ENCODE data around the gene RHEB. TPM values are rescaled to one million over a fixed set of nuclear protein-coding genes. Genes with fewer than 3 reads are reported as not detected.
A peak's percentile ranks its signal among the peaks of the same experiment; 100 is the strongest.
"Not testable (repeated sequence)": the region's sequence is repeated elsewhere in the genome, so short reads cannot be mapped to it uniquely, and the experiment has no call there.

RHEB gene
- total RNA-seq, 1 donor from 2014 or later, result 119 TPM

DNA sequence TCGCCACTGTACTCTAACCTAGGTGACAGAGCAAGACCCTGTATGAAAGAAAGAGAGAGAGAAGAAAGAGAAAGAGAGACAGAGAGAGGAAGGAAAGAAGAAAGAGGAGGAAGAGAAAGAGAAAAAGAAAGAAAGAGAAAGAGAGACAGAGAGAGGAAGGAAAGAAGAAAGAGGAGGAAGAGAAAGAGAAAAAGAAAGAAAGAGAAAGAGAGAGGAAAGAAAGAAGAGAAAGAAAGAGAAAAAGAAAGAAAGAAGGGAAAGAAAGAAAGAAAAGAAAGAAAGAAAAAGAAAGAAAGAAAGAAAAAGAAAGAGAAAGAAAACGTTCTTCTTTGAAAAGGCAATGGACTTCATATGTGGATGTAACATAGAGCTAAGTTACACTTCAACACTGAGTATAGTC, 16.5 kb upstream of the RHEB start:
- not testable (repeated sequence) for DNase-seq (ENCODE audit: low spot score in 2 of 2); FAIRE-seq

DNA sequence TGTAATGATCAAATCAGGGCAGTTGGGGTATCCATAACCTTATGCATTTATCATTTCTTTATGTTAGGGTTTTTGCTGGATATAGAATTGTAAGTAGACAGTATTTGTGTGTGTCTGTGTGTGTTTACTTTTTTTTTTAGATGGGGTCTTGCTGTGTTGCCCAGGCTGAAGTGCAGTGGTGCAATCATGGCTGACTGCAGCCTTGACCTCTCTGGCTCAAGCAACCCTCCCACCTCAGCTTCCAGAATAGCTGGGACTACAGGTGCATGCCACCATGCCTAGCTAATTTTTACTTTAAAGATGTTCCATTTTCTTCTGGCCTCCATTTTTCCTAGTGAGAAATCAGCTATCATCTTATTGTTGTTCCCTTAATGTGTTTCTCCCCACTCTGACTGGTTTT, 10.1 kb upstream of the RHEB start:
- DNase-seq (ENCODE audit: low spot score in 2 of 2) (no peak), FAIRE-seq (no peak)

DNA sequence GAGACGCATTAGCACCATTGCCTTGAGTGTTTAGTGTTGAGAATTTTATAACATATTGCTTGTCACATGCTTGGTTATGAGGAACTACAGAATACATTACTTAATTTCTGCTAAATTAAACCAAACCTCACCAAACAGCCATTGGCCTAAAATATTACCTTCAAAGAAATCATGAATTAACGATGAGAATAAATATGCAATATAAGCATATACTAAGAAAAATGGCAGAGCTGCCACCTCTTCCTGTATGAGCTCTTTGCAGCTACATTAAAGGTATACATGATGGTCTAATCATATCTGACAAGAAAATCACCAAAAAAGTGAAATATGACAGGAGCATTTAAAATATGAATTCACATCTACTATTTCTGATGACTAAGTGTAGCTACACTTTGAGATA, 5.2 kb upstream of the RHEB start:
- FAIRE-seq, result no peak

DNA sequence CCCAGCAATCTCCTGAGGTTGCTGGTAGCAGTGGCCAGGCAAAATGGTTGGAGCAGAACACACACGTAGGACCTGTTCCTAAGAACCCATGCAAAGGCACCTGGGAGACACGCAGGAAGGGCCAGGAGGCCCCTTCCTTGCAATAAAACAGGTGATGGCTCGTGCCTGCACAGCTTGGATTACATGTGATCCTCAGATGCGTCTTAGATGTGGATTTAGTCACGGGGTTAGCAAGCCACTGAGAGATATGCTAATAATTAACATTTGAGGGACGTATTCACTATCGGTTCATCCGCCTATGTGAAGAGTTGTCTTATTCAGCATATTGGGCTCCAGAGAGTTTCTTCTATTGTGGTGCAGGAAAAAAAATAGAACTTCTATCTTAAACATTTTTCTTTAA, 4.6 kb upstream of the RHEB start:
- no peak for FAIRE-seq

More for the DNA sequence above, 5.2 kb upstream of the RHEB start:
- no peak for DNase-seq (ENCODE audit: low spot score in 2 of 2)

DNA sequence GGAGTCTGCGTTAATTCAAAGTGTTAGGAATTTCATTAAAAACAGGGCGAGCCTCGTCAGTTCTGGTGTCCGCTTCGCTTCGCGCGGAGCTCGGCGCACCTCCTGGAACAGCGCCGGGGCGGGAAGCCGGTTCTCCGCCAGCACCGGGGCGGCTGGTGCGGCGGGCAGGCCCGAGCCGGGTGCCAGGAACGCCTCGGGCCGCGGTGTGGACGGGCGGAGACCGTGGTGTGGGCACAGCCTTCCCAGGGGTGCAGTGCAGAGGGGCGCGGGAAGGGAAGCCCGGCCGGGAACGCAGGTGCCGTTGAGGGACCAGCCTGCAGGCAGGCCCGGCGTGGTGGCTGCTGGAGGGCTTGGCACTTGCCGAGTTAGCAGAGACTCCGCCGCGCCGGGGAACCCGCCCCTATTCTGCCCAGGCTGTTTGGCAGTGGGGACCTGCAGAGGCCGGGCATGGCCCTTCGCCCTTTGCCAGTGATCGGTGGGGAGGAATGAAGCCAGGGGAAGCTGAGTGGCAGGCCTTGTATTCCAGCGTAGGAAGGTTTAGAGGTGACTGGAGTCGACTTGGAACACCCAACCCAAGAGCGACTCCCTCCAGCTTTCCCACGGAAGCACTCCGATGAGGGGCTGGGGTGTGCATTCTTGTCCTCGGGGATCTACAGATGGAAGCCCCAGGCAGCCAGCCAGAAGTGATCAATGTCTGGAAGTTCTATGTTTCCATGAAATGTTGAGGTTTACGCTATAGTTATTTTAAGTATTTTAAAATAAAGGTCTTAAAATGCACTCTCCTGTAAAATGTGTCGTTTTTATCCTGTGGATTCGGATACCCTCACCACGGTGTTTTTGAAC, 945 bp upstream of the RHEB start:
- FAIRE-seq, result no peak

More for the DNA sequence above, 4.6 kb upstream of the RHEB start:
- DNase-seq (ENCODE audit: low spot score in 2 of 2), result no peak

DNA sequence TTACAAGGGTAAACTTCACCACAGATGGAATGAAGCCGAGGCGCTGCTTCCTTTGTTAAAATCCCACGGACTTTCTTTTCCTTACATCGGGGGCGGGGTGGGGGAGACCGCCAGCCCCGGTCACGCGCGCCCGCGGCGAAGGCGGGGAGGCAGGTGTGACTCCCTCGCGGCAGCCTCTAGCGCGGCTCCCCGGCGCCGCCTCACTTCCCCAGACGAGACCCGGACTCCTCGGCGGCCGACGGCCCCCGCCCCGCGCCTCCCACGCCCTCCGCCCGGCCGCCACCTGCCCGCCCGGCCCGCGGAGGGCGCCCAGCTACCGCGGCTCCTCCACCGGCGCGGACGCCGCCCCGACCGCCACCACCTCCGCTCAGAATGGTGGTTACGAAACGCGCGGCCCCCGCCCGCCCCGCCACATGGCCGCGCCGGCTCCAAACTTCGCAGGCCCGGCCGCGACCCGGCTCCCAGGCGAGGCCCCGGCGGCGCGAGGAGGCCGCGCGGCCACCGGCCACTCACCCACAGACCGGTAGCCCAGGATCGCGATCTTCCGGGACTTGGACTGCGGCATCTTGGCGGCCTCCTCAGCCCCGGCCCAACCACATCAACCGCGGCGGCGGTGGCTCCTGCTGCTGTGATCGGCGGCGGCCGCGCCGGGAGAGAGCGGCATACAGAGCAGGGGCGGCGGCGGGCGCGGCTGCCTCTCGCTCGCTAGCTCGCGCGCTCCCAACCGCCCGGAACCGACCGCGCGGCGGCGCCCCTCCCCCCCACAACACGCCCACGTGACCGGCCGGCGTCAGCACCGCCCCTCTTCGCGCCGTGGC, 539 bp downstream of the RHEB start:
- peak; percentile 30 to 50 for DNase-seq (ENCODE audit: low spot score in 2 of 2)
- not testable (repeated sequence) for FAIRE-seq

More for the DNA sequence above, 945 bp upstream of the RHEB start:
- DNase-seq (ENCODE audit: low spot score in 2 of 2), result peak; percentile 26 to 32

DNA sequence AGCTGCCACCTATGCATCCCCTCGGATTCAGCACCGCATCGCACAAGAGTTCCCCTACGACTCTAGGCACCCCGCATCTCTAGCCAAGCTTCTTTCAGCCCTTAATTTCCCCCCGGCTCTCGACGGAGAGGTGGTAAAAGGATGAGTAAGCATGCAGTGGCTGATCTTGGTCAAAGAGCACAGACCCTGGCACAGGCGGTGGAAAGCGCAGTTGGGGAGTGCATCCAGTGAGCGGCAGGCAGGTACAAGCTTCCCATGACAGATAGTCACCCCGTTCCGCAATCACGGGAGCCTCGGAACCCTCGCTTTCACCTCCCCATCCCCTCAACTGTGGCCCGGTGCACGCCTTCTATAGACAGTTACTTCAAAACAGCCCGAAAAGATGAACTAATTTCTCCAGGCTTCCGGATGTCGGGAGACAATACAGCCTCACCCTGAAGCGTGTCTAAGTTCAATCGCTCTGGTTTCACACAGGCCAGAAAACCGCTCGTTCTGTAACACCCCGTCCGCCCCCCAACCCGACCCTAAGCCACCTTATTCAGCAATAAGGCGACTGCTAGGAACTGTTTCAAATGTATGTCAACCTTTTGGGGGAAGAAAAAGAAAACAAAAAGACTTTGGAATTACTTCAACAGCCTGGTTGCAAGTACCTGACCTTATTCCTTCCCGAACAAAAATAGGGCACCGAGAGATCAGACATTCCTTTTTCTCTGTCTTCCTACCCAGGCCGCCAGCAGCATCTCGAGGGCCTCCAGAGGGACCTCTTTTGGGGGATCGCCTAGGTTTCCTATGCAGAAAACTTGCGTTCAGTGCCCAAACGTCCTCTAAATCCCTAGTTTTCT, 1.4 kb downstream of the RHEB start:
- FAIRE-seq, result no peak
- no peak for DNase-seq (ENCODE audit: low spot score in 2 of 2)

DNA sequence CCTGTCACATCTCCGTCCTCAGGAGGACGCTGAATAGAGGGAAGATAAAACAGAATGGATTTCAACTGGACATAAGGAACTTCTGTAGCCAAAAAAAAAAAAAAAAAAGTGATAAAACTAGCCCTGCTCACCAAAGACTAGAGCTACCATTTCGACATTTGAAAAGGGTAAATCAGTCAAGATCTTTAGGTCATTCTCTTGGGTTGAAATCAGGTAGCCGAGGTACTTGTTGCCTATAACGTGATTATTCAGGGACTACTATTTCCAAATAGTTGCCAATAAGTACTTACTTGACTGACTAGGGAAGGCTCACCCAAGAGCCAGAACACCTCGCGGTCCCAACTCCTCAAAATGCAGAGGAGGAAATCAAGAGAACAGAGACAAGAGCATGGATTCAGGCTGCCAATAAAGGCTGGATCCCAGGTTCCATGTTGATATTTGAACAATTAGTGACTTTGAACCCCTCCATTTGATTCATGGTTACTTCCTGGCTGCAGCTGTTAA, 2.0 kb downstream of the RHEB start:
- FAIRE-seq (no peak), DNase-seq (ENCODE audit: low spot score in 2 of 2) (no peak)

DNA sequence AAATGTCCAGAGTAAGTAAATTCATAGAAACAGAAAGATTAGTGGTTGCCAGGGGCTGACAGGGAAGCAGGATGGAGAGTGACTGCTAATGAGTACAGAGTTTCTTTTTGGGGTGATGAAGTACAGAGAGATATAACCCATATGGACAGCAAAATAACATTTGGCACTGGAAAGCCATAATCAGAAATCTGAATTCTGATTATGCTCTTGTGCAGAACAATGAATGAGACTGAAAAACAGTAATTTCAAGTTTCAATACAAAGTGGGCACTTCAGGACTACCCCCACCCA, 4.5 kb downstream of the RHEB start:
- no peak for FAIRE-seq
- DNase-seq (ENCODE audit: low spot score in 2 of 2), result no peak

DNA sequence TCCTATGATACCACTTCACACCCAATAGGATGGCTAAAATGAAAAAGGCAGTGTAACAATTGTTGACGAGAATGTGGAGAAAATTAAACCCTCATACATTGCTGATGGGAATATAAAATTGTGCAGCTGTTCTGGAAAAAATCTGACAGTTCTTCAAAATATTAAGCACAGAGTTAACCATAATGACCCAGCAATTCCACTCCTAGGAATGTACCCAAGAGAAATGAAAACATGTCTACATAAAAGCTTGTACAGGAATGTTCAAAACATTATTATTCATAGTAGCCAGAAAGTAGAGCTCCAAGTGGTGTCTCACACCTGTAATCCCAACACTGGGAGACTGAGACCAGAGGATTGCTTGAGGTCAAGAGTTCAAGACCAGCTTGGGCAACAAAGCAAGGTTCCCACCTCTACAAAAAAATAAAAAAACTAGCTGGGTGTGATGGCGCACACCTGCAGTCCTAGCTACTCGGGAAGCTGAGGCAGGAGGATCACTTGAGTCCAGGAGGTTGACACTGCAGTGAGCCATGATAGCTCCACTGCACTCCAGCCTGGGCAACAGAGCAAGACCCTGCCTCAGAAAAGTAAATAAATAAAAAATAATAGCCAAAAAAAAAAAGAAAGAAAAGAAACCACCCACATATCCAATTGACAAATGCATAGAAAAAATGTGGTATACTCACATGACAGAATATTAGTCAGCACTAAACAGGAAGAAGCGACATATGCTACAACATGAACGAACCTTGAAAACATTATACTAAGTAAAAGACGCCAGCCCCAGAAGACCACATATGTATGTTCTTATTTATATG, 5.0 kb downstream of the RHEB start:
- DNase-seq (ENCODE audit: low spot score in 2 of 2), result no peak
- no peak for FAIRE-seq

DNA sequence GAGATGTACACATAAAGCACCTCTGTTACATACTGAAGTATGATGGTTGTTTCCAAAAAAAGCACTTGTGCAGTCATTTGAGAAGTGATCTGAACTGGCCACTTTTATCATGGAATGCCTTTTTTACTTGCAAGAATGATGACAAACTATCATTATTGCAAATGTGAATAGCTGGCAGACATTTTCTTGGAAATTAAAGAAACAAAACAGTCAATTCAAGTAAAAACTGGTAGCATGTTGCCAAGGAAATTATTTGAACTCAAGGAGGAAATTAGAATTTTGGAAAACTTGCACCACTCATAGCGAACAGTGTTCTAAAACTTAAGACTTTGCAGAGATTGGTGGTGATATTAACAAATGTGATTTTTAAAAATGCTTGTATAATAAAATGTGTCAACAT, 6.6 kb downstream of the RHEB start:
- no peak for FAIRE-seq

DNA sequence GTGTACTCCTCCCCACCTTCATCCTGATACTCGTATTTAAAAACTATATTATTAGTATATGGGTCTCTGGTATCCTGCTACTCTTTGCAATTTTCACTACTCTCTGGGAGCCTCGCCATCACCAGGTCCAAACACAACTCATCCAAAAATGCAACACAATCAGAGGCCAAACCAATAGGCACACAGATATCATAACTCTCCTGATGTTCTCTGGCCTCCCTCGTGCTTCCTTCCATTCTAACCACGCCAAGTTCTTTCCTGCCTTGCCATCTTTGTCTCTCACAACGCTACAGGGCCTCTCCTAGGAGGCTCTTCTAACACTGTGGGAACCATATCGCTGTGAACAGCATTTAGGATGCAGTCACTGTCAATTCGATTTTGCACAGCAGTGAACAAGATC, 7.3 kb downstream of the RHEB start:
- FAIRE-seq (no peak), DNase-seq (ENCODE audit: low spot score in 2 of 2) (no peak)

More for the DNA sequence above, 6.6 kb downstream of the RHEB start:
- no peak for DNase-seq (ENCODE audit: low spot score in 2 of 2)

DNA sequence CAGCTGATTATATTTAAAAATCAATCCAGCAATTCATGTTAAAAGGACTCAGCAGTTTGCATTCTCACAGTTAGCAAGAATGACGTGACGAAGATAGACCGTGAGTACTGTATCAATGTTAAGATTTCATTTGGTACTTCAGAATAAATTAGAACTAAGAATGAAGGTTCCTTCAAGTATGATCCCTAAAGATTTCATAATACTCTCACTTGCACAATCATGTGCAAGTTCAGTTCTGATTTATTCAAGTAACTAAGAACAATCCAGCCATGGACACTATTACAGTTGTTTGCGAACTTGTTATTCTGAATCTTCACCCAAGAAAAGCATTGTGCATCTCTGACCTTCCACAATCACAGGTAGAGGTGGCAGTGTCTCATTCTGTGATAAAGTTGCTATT, 7.7 kb downstream of the RHEB start:
- FAIRE-seq (no peak), DNase-seq (ENCODE audit: low spot score in 2 of 2) (no peak)

DNA sequence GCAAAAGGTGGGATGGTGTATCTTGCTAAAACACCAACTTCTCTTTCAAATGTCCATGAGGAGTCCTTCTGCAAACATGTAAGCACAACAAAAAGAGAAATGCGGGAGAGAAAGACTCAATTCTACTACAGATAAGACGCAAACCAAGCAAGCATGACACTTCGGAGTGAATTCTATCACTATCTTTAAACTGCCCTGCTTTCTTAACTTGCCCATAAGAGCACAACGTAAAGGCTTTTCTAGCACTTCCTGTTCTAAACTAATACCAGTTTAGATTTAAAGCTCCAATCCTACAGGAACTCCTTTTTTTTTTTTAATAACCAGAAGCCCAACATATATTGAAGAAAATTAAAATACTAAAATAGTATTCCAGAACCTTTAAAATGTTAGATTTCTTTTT, 8.4 kb downstream of the RHEB start:
- DNase-seq (ENCODE audit: low spot score in 2 of 2) (no peak), FAIRE-seq (no peak)

DNA sequence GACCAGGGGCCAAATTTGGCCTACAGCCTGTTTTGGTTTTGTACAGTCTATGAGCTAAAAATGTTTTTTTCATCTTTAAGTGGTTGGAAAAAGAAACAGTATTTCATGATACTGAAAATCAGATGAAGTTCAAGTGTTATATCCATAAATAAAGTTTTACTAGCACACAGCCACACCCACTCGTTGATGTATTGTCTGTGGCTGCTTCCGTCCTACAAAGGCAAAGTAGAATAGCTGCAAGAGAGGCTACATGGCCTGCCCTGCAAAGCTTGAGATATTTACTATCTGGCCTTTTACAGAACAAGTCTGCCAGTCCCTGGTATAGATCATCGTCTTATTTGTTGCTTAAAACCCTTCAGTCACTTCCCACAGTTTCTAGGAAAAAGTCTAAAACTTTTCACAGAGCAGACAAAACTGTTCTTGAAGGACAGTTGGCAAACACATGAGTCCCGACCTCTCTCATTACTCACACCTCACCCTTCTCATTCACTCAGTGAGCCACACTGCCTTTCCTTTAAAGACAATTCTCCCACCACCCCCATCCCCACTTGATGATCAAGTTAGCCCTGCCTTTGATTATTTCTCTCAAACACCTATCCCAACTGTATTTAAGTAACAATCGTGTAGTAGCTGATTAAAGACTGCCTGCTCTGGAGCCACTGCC, 9.9 kb downstream of the RHEB start:
- FAIRE-seq, result no peak

DNA sequence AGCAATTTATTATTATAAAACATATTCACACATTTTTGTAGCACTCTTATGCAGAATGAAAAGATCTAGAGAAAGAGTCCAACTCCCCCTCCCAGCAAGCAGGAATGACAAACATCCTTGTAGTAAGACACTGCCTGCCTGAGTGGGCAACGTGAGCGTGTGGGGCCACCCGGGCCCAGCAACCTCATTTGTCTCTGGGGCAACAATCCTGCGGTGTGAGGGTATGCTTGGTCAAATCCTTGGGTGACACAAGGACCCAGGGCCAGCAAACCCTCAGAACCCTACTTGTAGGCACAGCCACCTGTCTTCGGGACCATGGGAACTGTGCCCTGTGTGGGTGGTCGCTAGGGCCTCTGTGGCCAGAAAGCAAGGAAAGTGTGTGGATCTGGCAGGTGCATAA, 10.7 kb downstream of the RHEB start:
- DNase-seq (ENCODE audit: low spot score in 2 of 2), result no peak
- no peak for FAIRE-seq

More for the DNA sequence above, 9.9 kb downstream of the RHEB start:
- DNase-seq (ENCODE audit: low spot score in 2 of 2), result no peak

DNA sequence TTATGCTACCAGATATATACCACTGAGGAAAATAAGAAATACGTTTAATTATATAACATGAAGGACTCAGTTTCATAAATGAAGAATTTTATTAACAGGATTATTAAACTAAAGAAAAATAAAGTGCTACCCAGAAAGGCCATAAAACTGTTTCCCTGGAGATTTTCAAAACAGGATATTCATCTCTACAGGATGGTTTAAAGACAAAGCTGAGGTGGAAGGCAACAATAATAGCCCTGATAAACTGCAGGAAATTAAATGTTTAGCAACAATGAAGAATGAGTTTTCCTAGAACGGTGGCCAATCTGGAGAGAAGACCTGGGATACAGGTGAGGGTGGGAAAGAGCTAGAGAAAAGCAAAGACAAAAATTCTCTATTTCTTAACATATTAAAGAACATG, 11.9 kb downstream of the RHEB start:
- FAIRE-seq, result no peak
- DNase-seq (ENCODE audit: low spot score in 2 of 2), result no peak

DNA sequence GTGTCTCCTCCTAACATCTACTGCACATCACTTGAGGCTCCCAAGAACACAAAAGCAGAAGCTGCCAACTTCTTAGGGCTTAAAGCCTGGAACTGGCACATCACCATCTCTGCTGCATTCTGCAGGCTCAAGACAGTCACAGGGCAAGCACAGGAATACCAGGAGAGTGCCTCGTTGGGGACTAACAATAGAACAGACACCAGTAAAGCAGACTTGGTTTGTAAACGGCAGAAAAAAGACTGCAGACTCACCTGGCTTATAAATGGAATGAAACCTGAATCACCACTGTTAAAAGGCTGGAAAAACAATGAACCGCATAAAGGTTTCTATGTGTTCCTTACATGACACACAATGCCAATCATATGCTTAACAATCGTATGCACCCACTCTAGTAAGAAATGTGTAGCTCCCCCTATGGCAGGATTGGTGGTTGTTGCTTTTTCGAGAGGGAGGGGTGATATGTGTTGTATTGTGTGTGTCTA, 12.8 kb downstream of the RHEB start:
- DNase-seq (ENCODE audit: low spot score in 2 of 2) (no peak), FAIRE-seq (no peak)

DNA sequence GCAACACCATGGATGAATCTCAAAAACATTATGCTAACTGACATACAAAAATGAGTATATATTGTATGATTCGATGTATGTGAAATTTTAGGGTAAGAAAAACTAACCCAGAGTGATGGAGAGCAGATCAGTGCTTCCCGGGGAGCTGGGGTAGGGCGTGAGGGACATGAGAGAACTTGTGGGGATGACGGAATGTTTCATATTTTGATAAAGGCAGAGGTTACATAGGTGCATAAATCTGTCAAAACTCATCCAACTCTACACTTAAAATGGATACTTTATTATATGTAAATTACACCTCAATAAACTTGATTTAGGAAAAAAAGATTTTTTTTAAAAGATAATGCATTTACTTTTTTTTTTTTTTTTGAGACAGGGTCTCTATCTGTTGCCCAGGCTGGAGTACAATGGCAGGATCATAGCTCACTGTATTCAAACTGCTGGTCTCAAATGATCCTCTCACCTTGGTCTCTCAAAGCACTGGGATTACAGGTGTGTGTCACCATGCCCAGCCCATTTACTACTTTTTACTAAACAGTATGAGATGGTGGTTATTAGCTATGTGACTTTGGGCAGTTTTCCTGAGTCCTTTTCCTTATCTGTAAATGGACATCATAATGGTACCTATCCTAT, 13.7 kb downstream of the RHEB start:
- no peak for FAIRE-seq
- DNase-seq (ENCODE audit: low spot score in 2 of 2), result no peak
